ENCODE results near the gene SLC41A2.

SLC41A2 gene

GRCh38 chr12:104958001-104958804 lies at the start of gene SLC41A2:
Gene SLC41A2, minus strand, starts transcription at chr12:104958290. Its CDS starts 29,763 bp downstream, at chr12:104928527.
- peak within 1 kb of the TSS; percentile 76 for H3K9ac ChIP-seq (ENCODE audit: low read length)
- H3K4me1 ChIP-seq (ENCODE audit: control insufficient read depth, low read depth, low read length), result peaks cover 4% of the 10 kb centered on the region
- no peaks in the 10 kb centered on the region for H3K9me3 ChIP-seq (ENCODE audit: control insufficient read depth, low read depth, low read length)
- H3K27me3 ChIP-seq (ENCODE audit: control insufficient read depth, insufficient read depth, low read length), result peaks cover 34% of the 10 kb centered on the region
- H3K4me3 ChIP-seq (ENCODE audit: low read length), result peak within 1 kb of the TSS; percentile 72
- H3K27ac ChIP-seq (ENCODE audit: low read length), result no peak within 1 kb of the TSS
- no peaks in the 10 kb centered on the region for H3K36me3 ChIP-seq (ENCODE audit: control insufficient read depth, low read depth, low read length)

GRCh38 chr12:105001476-105001875 lies 43.4 kb upstream of the SLC41A2 start:
- H3K9me3 ChIP-seq (ENCODE audit: control insufficient read depth, low read depth, low read length), result no peaks in the 10 kb centered on the region
- H3K36me3 ChIP-seq (ENCODE audit: control insufficient read depth, low read depth, low read length), result peaks cover 61% of the 10 kb centered on the region
- H3K27me3 ChIP-seq (ENCODE audit: control insufficient read depth, insufficient read depth, low read length), result no peaks in the 10 kb centered on the region

GRCh38 chr12:104999347-104999685 lies 41.2 kb upstream of the SLC41A2 start:
- Histone ChIP-seq H3K36me3 (ENCODE audit: control insufficient read depth, low read depth, low read length) (peaks cover 66% of the 10 kb centered on the region), H3K9me3 (ENCODE audit: control insufficient read depth, low read depth, low read length) (no peaks in the 10 kb centered on the region)

More at GRCh38 chr12:105001476-105001875, 43.4 kb upstream of the SLC41A2 start:
- H3K9ac ChIP-seq (ENCODE audit: low read length), result no peak overlapping the region
- H3K4me1 ChIP-seq (ENCODE audit: control insufficient read depth, low read depth, low read length), result no peaks in the 10 kb centered on the region
- no peak overlapping the region for H3K27ac ChIP-seq (ENCODE audit: low read length)
- no peak overlapping the region for H3K4me3 ChIP-seq (ENCODE audit: low read length)

GRCh38 chr12:104998423-104999346 lies 40.6 kb upstream of the SLC41A2 start:
- H3K4me1 ChIP-seq (ENCODE audit: control insufficient read depth, low read depth, low read length), result no peaks in the 10 kb centered on the region
- no peaks in the 10 kb centered on the region for H3K9me3 ChIP-seq (ENCODE audit: control insufficient read depth, low read depth, low read length)
- H3K27ac ChIP-seq (ENCODE audit: low read length), result no peak overlapping the region
- H3K9ac ChIP-seq (ENCODE audit: low read length), result no peak overlapping the region
- H3K27me3 ChIP-seq (ENCODE audit: control insufficient read depth, insufficient read depth, low read length), result no peaks in the 10 kb centered on the region
- H3K36me3 ChIP-seq (ENCODE audit: control insufficient read depth, low read depth, low read length), result peaks cover 70% of the 10 kb centered on the region
- no peak overlapping the region for H3K4me3 ChIP-seq (ENCODE audit: low read length)

More at GRCh38 chr12:104999347-104999685, 41.2 kb upstream of the SLC41A2 start:
- Histone ChIP-seq H3K4me3 (ENCODE audit: low read length) (no peak overlapping the region), H3K27me3 (ENCODE audit: control insufficient read depth, insufficient read depth, low read length) (no peaks in the 10 kb centered on the region), H3K4me1 (ENCODE audit: control insufficient read depth, low read depth, low read length) (no peaks in the 10 kb centered on the region), H3K27ac (ENCODE audit: low read length) (no peak overlapping the region), H3K9ac (ENCODE audit: low read length) (no peak overlapping the region)

GRCh38 chr12:104997541-104997940 lies 39.5 kb upstream of the SLC41A2 start:
- no peak overlapping the region for H3K9ac ChIP-seq (ENCODE audit: low read length)
- H3K36me3 ChIP-seq (ENCODE audit: control insufficient read depth, low read depth, low read length), result peaks cover 70% of the 10 kb centered on the region
- H3K9me3 ChIP-seq (ENCODE audit: control insufficient read depth, low read depth, low read length), result no peaks in the 10 kb centered on the region
- no peaks in the 10 kb centered on the region for H3K27me3 ChIP-seq (ENCODE audit: control insufficient read depth, insufficient read depth, low read length)
- H3K4me3 ChIP-seq (ENCODE audit: low read length), result no peak overlapping the region
- H3K4me1 ChIP-seq (ENCODE audit: control insufficient read depth, low read depth, low read length), result no peaks in the 10 kb centered on the region
- no peak overlapping the region for H3K27ac ChIP-seq (ENCODE audit: low read length)

GRCh38 chr12:104994336-104994735 lies 36.2 kb upstream of the SLC41A2 start:
- Histone ChIP-seq H3K36me3 (ENCODE audit: control insufficient read depth, low read depth, low read length) (peaks cover 73% of the 10 kb centered on the region), H3K4me3 (ENCODE audit: low read length) (no peak overlapping the region), H3K27me3 (ENCODE audit: control insufficient read depth, insufficient read depth, low read length) (no peaks in the 10 kb centered on the region), H3K9ac (ENCODE audit: low read length) (no peak overlapping the region), H3K4me1 (ENCODE audit: control insufficient read depth, low read depth, low read length) (no peaks in the 10 kb centered on the region), H3K9me3 (ENCODE audit: control insufficient read depth, low read depth, low read length) (no peaks in the 10 kb centered on the region), H3K27ac (ENCODE audit: low read length) (no peak overlapping the region)

GRCh38 chr12:104991565-104992128 lies 33.6 kb upstream of the SLC41A2 start:
- Histone ChIP-seq H3K36me3 (ENCODE audit: control insufficient read depth, low read depth, low read length) (peaks cover 80% of the 10 kb centered on the region), H3K9me3 (ENCODE audit: control insufficient read depth, low read depth, low read length) (no peaks in the 10 kb centered on the region), H3K4me3 (ENCODE audit: low read length) (no peak overlapping the region), H3K4me1 (ENCODE audit: control insufficient read depth, low read depth, low read length) (peaks cover 6% of the 10 kb centered on the region), H3K9ac (ENCODE audit: low read length) (no peak overlapping the region), H3K27ac (ENCODE audit: low read length) (no peak overlapping the region), H3K27me3 (ENCODE audit: control insufficient read depth, insufficient read depth, low read length) (no peaks in the 10 kb centered on the region)

- Histone ChIP-seq H3K4me1 (ENCODE audit: control insufficient read depth, low read depth, low read length) (peaks cover 6% of the 10 kb centered on the region), H3K27me3 (ENCODE audit: control insufficient read depth, insufficient read depth, low read length) (no peaks in the 10 kb centered on the region), H3K36me3 (ENCODE audit: control insufficient read depth, low read depth, low read length) (peaks cover 76% of the 10 kb centered on the region)
These were observed 32.9 kb upstream of the SLC41A2 start for GRCh38 chr12:104990950-104991349.

GRCh38 chr12:104986022-104986941 lies 28.2 kb upstream of the SLC41A2 start, which contains the start of gene NOPCHAP1:
Gene NOPCHAP1, plus strand, starts transcription at chr12:104986316. Its CDS starts 37 bp downstream, at chr12:104986353.
- peak within 1 kb of the TSS; percentile 56 for H3K27ac ChIP-seq (ENCODE audit: low read length)
- no peaks in the 10 kb centered on the region for H3K27me3 ChIP-seq (ENCODE audit: control insufficient read depth, insufficient read depth, low read length)
- H3K36me3 ChIP-seq (ENCODE audit: control insufficient read depth, low read depth, low read length), result peaks cover 32% of the 10 kb centered on the region
- H3K4me1 ChIP-seq (ENCODE audit: control insufficient read depth, low read depth, low read length), result peaks cover 6% of the 10 kb centered on the region
- peak within 1 kb of the TSS; percentile 91 for H3K9ac ChIP-seq (ENCODE audit: low read length)
- peak within 1 kb of the TSS; percentile 90 for H3K4me3 ChIP-seq (ENCODE audit: low read length)
- H3K9me3 ChIP-seq (ENCODE audit: control insufficient read depth, low read depth, low read length), result no peaks in the 10 kb centered on the region

More at GRCh38 chr12:104990950-104991349, 32.9 kb upstream of the SLC41A2 start:
- no peak overlapping the region for H3K4me3 ChIP-seq (ENCODE audit: low read length)
- no peaks in the 10 kb centered on the region for H3K9me3 ChIP-seq (ENCODE audit: control insufficient read depth, low read depth, low read length)
- no peak overlapping the region for H3K27ac ChIP-seq (ENCODE audit: low read length)
- H3K9ac ChIP-seq (ENCODE audit: low read length), result no peak overlapping the region

- no peaks in the 10 kb centered on the region for H3K9me3 ChIP-seq (ENCODE audit: control insufficient read depth, low read depth, low read length)
- H3K9ac ChIP-seq (ENCODE audit: low read length), result no peak overlapping the region
- no peak overlapping the region for H3K4me3 ChIP-seq (ENCODE audit: low read length)
- no peaks in the 10 kb centered on the region for H3K27me3 ChIP-seq (ENCODE audit: control insufficient read depth, insufficient read depth, low read length)
- peaks cover 22% of the 10 kb centered on the region for H3K36me3 ChIP-seq (ENCODE audit: control insufficient read depth, low read depth, low read length)
- peaks cover 6% of the 10 kb centered on the region for H3K4me1 ChIP-seq (ENCODE audit: control insufficient read depth, low read depth, low read length)
- H3K27ac ChIP-seq (ENCODE audit: low read length), result no peak overlapping the region
These were observed 27.1 kb upstream of the SLC41A2 start for GRCh38 chr12:104985206-104985605.

All from iPS-18a (cell line).